ENCODE results near the gene MYMX. TPM values are rescaled to one million over a fixed set of nuclear protein-coding genes. Genes with fewer than 3 reads are reported as not detected.

MYMX gene
- total RNA-seq, 3 donors from 2014 or later, result 0.39 TPM; not detected in 2

DNA sequence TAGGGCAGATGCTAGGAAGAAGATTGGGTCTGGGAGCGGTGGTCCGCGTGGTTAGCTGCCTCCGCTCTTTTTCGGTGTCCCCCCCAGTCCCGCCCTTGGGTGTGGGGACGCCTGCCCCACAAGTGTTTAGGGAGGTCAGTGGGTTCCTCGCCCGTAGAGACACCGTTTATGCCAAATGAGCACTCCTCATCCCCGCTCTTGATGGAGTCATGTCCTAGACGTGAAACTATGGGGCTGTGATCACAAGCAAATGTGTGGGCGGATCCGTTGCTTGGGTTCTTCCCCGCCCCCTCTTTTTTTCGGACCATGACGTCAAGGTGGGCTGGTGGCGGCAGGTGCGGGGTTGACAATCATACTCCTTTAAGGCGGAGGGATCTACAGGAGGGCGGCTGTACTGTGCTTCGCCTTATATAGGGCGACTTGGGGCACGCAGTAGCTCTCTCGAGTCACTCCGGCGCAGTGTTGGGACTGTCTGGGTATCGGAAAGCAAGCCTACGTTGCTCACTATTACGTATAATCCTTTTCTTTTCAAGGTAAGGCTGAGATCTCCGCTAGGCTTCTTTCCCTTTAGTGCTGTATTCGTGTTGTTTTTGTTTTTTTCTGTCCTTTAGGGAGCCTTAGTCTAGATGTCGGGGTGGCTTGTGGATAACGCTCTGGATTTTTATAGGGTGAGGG, 30.1 kb downstream of the MYMX start, which contains the start of gene HSP90AB1:
HSP90AB1 (plus strand) TSS at position 439 of the 675 bp plus-strand sequence. CDS start 1,529 bp downstream, outside the sequence.
- peak; percentile 90 for ATAC-seq
- peaks cover 15% of the 10 kb centered on the region for H3K4me1 ChIP-seq (ENCODE audit: low read depth)
- no peaks in the 10 kb centered on the region for H3K9me3 ChIP-seq
- DNase-seq, result peak; percentile 96 to 98 (median 97)
- intact Hi-C loops (cut with DNase I, micrococcal nuclease), result no loop called here
- H3K36me3 ChIP-seq (ENCODE audit: low read depth), result peaks cover 4% of the 10 kb centered on the region
- peak within 1 kb of the TSS; percentile 71 for H3K4me3 ChIP-seq
- TF ChIP-seq, protein P1, sequence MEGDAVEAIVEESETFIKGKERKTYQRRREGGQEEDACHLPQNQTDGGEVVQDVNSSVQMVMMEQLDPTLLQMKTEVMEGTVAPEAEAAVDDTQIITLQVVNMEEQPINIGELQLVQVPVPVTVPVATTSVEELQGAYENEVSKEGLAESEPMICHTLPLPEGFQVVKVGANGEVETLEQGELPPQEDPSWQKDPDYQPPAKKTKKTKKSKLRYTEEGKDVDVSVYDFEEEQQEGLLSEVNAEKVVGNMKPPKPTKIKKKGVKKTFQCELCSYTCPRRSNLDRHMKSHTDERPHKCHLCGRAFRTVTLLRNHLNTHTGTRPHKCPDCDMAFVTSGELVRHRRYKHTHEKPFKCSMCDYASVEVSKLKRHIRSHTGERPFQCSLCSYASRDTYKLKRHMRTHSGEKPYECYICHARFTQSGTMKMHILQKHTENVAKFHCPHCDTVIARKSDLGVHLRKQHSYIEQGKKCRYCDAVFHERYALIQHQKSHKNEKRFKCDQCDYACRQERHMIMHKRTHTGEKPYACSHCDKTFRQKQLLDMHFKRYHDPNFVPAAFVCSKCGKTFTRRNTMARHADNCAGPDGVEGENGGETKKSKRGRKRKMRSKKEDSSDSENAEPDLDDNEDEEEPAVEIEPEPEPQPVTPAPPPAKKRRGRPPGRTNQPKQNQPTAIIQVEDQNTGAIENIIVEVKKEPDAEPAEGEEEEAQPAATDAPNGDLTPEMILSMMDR (IDR thresholded peaks at IDR 0.05), result no peak

DNA sequence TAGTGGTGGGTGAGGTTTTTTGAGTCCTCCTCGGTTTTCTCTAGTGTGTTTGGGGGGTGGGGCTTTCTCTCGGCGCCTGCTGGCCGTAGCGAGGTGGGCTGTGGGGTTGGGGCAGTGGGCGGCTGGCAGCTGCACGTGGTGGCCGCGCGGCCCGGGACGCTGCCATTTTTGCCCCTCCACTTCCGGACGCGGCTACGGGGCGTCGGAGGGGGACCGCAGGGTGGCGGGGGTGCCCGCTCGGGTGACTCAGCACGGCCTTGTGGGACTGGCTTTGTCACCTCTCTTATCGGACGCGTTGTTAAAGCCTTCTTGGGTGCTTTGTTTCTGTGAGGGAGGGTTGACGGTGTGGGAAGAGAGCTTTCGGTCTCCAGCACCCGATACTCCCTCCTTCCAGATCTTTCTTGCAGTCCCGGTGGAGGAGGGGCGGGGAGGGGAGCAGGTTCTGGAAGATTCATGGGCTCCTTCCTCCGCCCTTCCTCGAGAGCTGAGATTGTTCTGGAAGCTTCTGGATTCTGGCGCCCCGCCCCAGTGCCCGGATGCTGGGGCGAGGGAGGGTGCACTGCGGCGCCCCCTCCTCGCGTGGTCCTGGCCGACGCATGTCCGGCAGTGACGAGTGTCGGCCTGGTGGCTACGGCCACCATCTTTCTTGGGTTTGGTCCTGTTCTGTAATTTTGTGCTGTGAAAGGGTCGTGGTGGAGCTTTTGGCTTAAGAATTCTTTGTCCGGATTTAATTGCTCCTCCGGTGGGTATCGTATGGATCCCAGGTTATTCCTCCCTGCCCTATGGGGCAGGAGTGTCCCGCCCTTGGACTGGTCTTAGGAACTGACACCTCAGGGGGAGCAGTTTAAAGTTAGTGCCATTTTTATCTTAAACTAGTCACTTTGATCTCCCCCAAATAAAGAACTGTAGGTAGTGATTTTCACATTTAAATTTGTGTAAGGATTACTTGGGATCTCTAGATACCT, 30.9 kb downstream of the MYMX start:
- intact Hi-C loops (cut with DNase I, micrococcal nuclease), result no loop called here

DNA sequence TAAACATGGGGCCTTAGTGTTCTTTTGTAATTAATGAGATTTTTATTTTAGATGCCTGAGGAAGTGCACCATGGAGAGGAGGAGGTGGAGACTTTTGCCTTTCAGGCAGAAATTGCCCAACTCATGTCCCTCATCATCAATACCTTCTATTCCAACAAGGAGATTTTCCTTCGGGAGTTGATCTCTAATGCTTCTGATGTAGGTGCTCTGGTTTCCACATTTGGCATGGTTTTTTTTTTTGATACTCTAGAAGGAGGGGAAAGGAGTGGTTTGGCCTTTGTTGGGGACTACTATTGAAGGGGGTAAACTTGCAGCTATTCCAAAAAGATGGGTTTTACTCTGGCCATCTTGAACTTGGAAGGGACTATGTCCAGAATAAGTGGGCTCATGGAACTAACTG, 31.9 kb downstream of the MYMX start:
- Histone ChIP-seq H3K4me3 (no peak overlapping the region), H3K9me3 (no peaks in the 10 kb centered on the region), H3K4me1 (ENCODE audit: low read depth) (peaks cover 15% of the 10 kb centered on the region), H3K36me3 (ENCODE audit: low read depth) (peaks cover 20% of the 10 kb centered on the region)
- TF ChIP-seq, protein P1 (IDR thresholded peaks at IDR 0.05), result no peak
- intact Hi-C loops (cut with DNase I, micrococcal nuclease), result no loop called here
- DNase-seq (no peak), ATAC-seq (no peak)

More for the DNA sequence above, 30.9 kb downstream of the MYMX start:
- TF ChIP-seq, protein P1 (IDR thresholded peaks at IDR 0.05), result no peak
- Histone ChIP-seq H3K4me3 (peak overlapping the region; percentile 71), H3K4me1 (ENCODE audit: low read depth) (peaks cover 15% of the 10 kb centered on the region), H3K36me3 (ENCODE audit: low read depth) (peaks cover 11% of the 10 kb centered on the region), H3K9me3 (no peaks in the 10 kb centered on the region)
- ATAC-seq, result peak; percentile 70
- DNase-seq, result peak; percentile 83 to 89 (median 84)

DNA sequence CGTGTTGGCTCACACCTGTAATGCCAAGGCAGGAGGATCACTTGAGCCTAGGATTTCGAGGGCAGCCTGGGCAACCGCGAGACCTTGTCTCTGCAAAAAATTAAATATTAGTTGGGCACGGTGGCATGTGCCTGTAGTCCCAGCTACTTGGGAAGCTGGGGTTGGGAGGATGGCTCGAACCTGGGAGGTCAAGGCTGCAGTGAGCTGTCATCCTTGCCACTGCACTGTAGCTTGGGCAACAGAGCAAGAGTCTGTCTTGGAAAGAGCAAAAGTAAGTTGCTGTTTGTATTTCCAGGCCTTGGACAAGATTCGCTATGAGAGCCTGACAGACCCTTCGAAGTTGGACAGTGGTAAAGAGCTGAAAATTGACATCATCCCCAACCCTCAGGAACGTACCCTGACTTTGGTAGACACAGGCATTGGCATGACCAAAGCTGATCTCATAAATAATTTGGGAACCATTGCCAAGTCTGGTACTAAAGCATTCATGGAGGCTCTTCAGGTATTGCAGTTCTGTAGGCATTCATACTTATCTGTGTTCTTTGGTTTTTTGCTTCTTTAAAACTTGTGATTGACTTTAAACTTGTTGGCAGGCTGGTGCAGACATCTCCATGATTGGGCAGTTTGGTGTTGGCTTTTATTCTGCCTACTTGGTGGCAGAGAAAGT, 32.5 kb downstream of the MYMX start:
- TF ChIP-seq, protein P1 (IDR thresholded peaks at IDR 0.05), result no peak
- no peak for ATAC-seq
- DNase-seq, result no peak
- Histone ChIP-seq H3K4me3 (no peak overlapping the region), H3K4me1 (ENCODE audit: low read depth) (peaks cover 15% of the 10 kb centered on the region), H3K9me3 (no peaks in the 10 kb centered on the region), H3K36me3 (ENCODE audit: low read depth) (peaks cover 25% of the 10 kb centered on the region)
- intact Hi-C loops (cut with DNase I, micrococcal nuclease), result no loop called here

DNA sequence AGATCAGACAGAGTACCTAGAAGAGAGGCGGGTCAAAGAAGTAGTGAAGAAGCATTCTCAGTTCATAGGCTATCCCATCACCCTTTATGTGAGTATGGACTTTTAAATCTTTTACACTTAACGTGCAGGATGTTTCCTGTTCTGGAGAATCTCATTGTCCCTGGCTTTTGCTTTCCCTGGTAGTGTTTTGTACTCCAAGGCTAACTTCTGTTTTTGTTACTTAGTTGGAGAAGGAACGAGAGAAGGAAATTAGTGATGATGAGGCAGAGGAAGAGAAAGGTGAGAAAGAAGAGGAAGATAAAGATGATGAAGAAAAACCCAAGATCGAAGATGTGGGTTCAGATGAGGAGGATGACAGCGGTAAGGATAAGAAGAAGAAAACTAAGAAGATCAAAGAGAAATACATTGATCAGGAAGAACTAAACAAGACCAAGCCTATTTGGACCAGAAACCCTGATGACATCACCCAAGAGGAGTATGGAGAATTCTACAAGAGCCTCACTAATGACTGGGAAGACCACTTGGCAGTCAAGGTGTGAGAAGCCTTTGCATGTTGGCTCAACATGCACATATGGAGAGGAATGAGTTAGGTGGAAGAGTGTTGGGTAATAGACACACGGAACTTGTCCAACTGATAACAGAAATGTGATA, 33.5 kb downstream of the MYMX start:
- Histone ChIP-seq H3K36me3 (ENCODE audit: low read depth) (peaks cover 26% of the 10 kb centered on the region), H3K9me3 (no peaks in the 10 kb centered on the region), H3K4me1 (ENCODE audit: low read depth) (peaks cover 15% of the 10 kb centered on the region), H3K4me3 (no peak overlapping the region)
- TF ChIP-seq, protein P1 (IDR thresholded peaks at IDR 0.05), result no peak
- intact Hi-C loops (cut with DNase I, micrococcal nuclease), result no loop called here
- ATAC-seq (no peak), DNase-seq (no peak)

Measured in mucosa of descending colon (tissue), 3 donors.